SH-SY5Y (cell line): Measurements from ENCODE around the gene XRCC5.

Source experiments
- GATA2 ChIP-seq: IDR thresholded peaks from 2 replicates; pipeline ENCODE4 v1.6.1; 2011; ENCODE audit warnings: mild to moderate bottlenecking, low read depth, low read length
- GATA3 ChIP-seq: IDR thresholded peaks from 2 replicates; pipeline ENCODE4 v1.6.1; 2011; ENCODE audit warnings: low read depth, mild to moderate bottlenecking, low read length, moderate library complexity

Gene XRCC5

DNA sequence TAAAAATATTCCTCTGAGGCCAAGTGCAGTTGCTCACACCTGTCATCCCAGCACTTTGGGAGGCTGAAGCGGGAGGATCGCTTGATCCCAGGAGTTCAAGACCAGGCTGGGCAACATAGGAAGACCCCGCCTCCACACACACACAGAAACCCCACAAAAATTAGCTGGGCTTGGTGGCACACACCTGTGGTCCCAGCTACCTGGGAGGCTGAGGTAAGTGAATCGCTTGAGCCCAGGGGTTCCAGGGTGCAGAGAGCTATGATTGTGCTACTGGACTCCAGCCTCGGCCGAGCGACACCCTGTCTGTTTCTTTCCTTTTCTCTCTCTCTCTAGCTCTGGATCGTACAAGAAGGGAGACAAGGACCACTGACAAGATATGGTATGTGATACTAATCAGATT lies 1.8 kb upstream of the XRCC5 start:
- TF ChIP-seq GATA2: no peak
- no peak for TF ChIP-seq GATA3

DNA sequence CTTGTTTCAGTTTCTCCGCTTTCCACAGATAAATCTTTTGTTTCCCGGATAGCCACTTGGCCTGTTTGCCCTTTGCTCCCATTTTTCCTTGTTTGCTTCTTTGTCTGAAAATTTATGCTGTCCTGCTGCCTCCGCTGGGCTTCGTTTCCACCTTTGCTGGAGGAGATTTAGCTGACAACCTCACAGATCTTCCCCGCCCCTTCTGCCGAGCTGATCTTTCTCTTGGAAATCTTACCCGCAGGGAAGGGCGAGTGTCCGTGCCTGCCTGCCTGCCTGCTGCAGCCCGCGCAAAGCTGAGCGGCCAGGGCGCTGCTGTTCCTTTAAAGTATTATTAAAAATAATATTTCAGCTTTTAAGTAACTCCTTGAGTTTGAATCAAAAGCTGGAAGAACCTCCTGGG lies 1.4 kb upstream of the XRCC5 start:
- no peak for TF ChIP-seq GATA2
- no peak for TF ChIP-seq GATA3

DNA sequence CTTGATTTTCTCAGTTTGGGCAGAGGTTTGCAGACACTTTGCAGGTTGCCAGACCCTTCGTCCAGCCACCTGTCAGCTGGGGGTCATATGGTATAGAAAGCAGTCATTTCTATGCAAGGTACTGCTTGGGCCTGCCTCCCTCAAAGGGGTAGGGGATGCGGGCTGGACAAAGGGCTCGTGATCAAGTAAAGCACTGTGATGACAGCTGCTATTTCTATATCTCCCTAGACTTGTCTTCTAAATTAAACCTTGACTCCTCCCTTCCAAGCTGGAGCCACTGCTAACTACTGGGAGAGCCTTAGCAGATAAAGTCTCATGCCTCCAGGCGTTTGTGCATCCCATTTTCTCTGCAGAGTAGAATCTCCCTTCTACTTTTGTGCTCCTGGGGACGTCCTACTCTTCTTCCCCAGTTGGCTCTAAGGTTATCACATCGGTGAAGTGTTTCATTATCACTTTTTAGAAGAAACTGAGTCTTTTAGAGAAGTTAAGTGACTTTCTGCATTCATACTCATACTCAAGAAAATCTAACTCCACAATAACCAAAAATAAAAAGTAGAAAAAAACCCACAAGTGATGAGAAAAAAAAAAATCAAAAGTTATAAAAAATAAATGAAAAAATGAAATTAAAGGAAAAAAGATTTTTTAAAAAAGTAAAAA lies 710 bp upstream of the XRCC5 start:
- no peak; the same call in 1 of the 2 replicates for TF ChIP-seq GATA2
- TF ChIP-seq GATA3: no peak

DNA sequence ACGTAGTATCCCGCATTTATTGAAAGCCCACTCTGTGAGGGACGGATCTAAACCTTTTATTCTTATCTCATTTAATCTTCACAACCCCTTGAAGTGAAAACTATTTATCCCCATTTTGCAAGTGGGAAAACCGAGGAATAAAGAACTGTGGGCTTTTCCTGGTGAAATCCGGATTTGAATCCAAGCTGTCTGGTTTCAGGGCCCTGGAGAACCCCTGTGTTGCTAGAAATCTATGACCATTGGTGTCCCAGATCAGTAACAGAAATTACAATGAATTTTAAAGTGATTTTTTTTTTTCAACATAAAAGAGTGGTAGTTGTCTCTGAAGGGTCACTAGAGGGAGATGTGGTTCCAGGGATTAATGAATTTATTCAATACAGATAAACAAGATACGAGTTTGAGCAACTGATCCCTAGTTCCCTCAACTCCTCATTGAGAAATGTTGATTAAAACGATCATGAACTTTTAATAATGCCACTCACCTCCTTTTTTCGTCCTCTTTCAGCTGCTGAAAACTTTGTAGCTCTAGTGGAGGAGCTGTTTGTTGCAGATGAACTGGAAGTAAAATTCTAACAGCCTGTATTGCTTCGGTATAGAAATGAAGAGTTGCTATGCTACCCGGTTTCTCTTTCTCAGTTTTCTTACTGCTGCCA lies 940 bp downstream of the XRCC5 start:
- TF ChIP-seq GATA2 (no peak; the same call in 1 of the 2 replicates), GATA3 (0 out of 2 replicates have a peak, but pooled peaks have one; percentile 32)

DNA sequence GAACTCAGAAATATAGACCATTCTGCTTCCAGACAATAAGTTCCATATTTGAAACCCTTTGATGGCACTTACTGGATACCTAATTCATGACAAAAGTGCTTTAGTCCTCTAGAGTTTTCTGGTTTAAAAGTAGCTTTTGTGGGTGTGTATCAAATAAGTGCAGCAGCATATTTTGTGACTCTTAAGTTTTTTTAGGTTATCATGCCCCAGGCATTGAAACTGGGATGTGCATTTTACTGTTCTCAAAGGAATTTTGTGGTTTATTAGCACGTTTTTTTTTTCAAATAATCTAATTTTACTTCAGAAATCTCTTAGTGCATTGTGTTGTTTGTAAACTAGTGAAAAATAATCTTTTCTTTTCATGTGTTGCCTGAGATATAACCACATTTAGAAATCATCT lies 1.5 kb downstream of the XRCC5 start:
- TF ChIP-seq GATA2 (no peak), GATA3 (no peak)

DNA sequence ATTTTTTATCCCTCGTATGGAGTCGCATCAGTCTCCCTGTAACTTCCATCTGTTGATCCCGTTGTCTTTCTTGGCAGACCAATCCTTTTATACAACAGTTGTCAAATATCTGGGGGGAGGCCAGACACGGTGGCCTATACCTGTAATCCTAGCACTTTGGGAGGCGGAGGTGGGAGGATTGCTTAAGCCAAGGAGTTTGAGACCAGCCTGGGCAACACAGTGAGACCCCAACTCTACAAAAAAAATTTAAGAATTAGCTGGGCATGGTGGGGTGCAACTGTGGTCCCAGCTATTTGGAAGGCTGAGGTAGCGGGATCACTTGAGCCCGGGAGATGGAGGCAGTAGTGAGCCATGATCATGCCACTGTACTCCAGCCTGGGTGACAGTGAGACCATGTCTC lies 2.0 kb downstream of the XRCC5 start:
- TF ChIP-seq GATA3: no peak
- TF ChIP-seq GATA2: no peak

DNA sequence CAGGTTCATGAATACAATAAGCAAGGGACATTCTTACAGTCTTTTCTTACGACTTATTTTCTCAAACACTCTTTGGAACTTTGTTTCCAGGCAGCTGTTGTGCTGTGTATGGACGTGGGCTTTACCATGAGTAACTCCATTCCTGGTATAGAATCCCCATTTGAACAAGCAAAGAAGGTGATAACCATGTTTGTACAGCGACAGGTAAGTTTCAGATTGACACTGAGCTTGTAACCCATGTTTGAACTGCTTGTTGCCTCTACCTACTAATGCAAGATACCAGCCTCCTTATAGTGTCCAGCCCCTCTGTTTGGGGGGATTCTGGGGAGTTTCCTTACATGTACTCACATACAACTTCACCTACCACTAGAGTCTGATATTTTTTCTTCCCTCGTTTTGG lies 3.8 kb downstream of the XRCC5 start:
- TF ChIP-seq GATA3: no peak

DNA sequence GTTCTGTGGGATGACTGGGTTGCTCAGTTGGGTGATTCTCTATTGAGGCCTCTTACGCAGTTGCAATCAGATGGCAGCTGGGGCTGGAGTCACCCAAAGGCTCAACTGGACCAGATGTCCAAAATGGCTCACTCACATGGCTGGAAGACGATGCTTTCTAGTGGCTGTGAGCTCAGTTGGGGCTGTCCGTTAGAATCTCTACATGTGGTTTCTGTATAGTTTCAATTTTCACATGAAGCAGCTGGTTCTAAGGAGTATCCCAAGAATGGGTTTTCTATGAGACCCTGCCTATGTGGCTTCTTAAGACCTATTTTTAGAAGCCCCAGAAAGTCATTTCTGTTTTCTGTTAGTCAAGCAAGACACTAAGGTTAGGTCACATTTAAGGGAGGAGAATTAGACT lies 4.4 kb downstream of the XRCC5 start:
- TF ChIP-seq GATA2 (no peak), GATA3 (no peak)

DNA sequence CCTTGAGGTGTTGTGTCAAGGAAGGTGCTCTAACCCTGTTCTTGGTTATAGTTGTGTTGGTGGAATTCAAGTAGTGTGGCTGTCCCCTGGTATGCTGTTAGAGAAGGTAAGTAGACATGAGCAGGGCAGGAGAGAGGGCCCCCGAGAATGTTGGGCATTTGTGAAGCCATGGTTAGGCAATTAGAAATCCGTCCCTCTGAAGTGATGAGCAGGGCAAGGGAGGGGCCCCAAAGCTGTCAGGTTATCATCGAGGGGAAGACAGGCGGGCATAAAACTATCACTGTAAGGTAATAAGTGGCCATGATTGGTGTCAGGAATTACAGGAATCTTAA lies 5.2 kb downstream of the XRCC5 start:
- TF ChIP-seq GATA3 (no peak), GATA2 (no peak)

DNA sequence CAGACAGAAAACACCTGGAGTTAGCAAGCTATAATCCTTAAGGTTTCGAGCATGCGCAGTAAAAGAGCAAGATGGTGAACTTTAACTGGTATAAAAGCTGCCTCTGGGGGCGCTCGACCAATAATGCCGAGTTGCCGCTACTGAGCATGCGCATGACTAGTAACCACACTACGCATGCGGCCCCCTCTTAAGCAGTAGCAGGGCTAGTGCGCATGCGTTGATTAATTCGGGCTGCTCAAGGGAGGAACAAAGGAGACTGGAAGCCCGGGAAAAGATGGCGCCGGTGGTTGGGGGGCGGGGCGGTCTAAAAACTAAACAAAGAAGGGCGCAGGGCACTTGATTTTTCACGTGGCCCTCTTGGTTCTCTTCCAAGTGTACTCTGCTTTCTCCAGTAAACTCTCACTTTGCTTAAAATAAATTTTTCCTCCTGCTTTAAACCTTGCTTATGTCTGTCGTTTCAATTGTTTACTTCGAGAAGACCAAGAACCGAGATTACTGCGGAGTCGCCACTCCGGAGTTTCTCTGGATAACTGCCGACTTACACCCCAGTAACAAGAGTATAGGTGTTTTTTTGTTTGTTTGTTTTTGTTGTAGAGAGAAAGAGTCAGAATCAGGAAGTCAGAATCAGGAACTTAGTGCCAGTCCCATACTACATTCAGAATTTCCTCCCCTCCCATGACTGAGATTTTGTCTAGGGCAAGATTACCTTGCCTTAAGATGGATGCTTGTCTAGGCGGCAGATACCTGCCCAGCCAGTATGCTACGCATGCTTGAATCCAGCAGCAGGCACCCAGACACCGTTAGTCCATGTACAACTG lies 5.8 kb downstream of the XRCC5 start:
- no peak for TF ChIP-seq GATA2
- TF ChIP-seq GATA3: no peak

DNA sequence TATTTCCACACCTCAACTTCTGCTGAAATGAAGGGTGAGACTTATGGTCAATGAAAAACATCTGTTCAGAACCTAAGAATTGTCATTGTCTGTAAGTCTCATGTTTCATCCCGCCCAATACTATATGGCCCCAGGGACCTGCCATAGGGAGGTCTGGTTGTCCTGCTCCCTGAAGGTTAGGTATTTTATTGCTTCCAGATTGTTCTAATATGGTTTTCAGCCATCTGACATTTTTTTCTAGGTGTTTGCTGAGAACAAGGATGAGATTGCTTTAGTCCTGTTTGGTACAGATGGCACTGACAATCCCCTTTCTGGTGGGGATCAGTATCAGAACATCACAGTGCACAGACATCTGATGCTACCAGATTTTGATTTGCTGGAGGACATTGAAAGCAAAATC lies 7.3 kb downstream of the XRCC5 start:
- peak; percentile 73 for TF ChIP-seq GATA2
- TF ChIP-seq GATA3: peak; percentile 24; the same call in 1 of the 2 replicates

DNA sequence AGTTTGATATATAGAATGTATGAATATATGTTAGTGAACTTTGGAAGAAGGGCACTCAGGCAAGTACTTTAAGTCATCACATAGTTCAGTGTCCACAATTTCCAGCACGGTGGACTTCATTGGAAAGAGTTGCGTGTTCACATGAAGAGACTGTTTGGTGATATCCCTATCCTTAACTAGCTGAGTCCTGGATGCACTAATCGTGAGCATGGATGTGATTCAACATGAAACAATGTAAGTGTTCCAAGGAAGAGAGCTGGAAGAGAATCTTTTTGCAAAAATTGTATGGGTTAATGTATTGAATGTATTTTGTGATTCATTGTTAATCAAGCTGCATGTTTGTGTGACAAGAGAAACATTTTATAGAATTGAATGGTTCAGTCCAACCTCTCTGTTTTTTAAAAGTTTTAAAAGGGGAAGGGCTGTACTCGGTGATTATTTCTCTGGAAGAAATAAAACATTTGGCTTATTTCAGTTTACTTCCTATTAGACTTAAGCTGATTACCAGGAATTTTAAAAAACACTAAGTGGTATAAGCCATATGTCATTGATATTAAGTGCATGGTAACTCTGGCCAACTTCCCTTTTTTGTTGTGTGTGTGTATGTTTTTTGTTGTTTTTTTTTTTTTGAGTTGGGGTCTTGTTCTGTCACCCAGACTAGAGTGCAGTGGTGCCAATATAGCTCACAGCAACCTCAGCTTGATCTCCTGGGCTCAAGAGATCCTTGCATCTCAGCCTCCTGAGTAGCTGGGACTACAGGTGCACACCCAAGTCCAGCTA lies 8.6 kb downstream of the XRCC5 start:
- no peak for TF ChIP-seq GATA2

DNA sequence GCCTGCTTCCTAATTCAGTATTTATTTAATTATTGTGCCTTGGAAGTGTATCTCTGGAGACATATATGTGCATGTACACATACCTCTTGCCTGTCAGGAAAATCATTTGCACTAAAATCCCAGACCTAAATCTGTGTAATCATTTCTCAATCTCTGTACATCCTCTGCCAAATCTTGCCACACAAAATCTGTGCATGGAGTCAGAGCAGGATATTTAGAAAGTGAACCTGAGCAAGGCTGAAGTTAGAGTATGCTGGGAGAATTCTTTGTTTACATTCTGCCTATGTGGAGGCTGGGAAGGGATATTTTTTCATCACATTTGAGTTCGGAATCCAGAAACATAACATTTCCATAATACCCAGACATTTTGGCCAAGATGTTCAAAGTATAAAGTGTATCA lies 9.3 kb downstream of the XRCC5 start:
- TF ChIP-seq GATA2 (no peak), GATA3 (no peak)

DNA sequence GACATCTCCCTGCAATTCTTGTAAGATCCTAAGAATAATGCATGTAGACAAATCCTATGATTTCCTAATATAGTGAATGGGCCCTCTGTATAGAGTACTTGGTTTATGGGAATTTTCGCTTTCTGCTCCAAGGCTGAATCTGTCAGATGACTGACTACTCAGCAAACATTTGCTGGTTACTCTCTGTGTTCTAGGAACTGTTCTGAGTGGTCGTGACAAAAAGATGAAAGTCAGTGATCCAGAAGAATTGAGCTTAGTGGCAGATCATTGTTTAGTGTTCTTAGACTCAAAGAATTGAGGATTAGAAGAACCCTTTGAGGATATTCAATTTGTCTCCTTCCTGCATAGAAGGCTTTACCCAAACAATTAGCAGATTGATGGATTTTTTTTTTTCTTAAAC lies 10.0 kb downstream of the XRCC5 start:
- TF ChIP-seq GATA3 (no peak), GATA2 (no peak)

DNA sequence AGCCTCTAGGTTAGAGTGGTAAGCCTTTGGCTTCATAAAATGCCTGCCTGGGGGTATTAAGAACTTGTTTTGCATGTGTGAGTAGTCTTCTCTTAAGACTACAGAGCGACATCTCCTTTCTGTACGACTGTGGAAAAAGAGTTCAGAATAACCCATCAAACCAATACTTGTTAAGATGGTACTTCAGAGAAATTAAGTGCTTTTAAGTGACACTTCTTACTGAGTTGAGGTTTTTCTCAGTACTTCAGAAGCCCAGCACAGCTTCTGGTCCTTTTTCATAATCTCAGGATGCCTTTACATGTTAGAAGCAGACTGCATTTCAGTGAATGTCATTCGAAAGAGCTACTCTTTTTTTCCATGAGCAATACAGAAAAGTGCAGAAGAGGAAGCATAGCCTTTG lies 10.8 kb downstream of the XRCC5 start:
- TF ChIP-seq GATA2 (no peak), GATA3 (no peak)

DNA sequence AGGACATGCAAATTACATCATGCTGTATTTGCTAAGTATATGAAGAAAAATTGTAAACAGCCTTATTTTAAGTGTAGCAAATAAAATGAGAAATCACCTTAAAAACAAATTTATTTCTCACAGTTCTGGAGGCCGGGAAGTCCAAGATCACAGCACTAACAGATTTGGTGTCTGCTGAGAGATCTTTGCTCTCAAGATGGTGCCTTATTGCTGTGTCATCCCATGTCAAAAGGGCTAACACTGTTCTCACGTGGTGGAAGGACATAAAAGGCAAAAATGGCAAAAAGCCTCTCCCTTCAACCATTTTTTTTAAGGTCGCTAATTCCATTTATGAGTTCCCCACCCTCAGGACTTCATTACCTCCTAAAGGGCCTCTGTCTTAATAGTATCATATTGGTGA lies 12.1 kb downstream of the XRCC5 start:
- TF ChIP-seq GATA3 (no peak), GATA2 (no peak)

DNA sequence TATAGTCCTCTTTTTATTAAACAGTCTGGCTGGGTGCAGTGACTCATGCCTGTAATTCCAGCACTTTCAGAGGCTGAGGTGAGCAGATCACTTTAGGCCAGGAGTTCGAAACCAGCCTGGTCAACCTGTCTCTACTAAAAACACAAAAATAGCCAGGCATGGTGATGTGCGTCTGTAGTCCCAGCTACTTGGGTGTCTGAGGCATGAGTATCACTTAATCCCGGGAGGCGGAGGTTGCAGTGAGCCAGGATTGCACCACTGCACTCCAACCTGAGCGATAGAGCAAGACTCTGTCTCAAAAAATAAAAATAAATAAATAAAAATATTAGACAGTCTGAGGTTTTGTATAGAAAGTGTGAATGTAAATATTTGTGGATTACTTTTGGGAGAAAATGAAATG lies 17.8 kb downstream of the XRCC5 start:
- TF ChIP-seq GATA3 (no peak), GATA2 (no peak)
